DOHH2 (cell line): ENCODE results near the gene PHACTR2.

ENCODE experiments used
- EZH2phosphoT487 ChIP-seq: fragments of 200-600 bp; sonication (generic); IDR thresholded peaks from 2 replicates; pipeline ENCODE4 v1.6.1; 2017; ENCODE audit warnings: borderline replicate concordance, mild to moderate bottlenecking, antibody characterized with exemption, low read length, moderate library complexity, mixed read lengths
- TF ChIP-seq, protein P1 (sequence below): fragments of 200-600 bp; sonication (generic); IDR thresholded peaks from one replicate; pipeline ENCODE4 v1.5.1; 2014; ENCODE audit warnings: antibody characterized with exemption, mild to moderate bottlenecking, low read depth, low read length; ENCODE audit not compliant: poor library complexity, severe bottlenecking

DNA sequence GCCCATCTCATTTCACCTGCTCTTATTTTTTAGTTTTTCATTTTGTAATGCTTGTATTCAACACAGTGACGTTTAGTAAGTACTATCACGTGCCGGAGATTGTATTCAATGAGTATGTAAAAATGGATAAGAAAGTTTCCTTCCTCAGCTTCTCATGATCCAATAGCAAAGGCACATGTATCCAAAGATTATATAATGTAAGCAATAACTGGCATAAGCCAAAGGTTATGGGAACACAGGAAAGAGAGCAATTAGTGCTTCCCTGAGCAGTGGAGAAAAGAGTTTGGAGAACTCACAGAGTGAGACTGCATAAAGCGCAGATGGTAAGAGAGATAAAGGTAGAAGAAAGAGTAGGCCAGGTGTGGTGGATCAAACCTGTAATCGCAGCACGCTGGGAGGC, 143.6 kb downstream of the PHACTR2 start:
- TF ChIP-seq, protein P1, sequence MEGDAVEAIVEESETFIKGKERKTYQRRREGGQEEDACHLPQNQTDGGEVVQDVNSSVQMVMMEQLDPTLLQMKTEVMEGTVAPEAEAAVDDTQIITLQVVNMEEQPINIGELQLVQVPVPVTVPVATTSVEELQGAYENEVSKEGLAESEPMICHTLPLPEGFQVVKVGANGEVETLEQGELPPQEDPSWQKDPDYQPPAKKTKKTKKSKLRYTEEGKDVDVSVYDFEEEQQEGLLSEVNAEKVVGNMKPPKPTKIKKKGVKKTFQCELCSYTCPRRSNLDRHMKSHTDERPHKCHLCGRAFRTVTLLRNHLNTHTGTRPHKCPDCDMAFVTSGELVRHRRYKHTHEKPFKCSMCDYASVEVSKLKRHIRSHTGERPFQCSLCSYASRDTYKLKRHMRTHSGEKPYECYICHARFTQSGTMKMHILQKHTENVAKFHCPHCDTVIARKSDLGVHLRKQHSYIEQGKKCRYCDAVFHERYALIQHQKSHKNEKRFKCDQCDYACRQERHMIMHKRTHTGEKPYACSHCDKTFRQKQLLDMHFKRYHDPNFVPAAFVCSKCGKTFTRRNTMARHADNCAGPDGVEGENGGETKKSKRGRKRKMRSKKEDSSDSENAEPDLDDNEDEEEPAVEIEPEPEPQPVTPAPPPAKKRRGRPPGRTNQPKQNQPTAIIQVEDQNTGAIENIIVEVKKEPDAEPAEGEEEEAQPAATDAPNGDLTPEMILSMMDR, result no peak
- TF ChIP-seq EZH2phosphoT487, result no peak
